Activated naive CD4-positive, alpha-beta T cell (primary cell): ENCODE data around the gene MYO10.
A peak's percentile ranks its signal among the peaks of the same experiment; 100 is the strongest.
"Not testable (repeated sequence)": the region's sequence is repeated elsewhere in the genome, so short reads cannot be mapped to it uniquely, and the experiment has no call there.

Experiments used
- DNase-seq, 4 experiments: peaks; one replicate each; lab custom pipeline; 2025; lab: John Stamatoyannopoulos, UW

Gene MYO10

GRCh38 chr5:16781828-16782626, 154.1 kb downstream of the MYO10 start:
- no peak for DNase-seq

GRCh38 chr5:16780325-16780724, 155.8 kb downstream of the MYO10 start:
- DNase-seq = no peak

GRCh38 chr5:16777432-16777831, 158.7 kb downstream of the MYO10 start:
- DNase-seq = no peak

- no peak for DNase-seq
Observed at GRCh38 chr5:16776611-16777251, 159.4 kb downstream of the MYO10 start.

- no peak for DNase-seq
Observed at GRCh38 chr5:16774806-16775205, 161.3 kb downstream of the MYO10 start.

- no peak for DNase-seq
Observed at GRCh38 chr5:16773991-16774390, 162.1 kb downstream of the MYO10 start.

GRCh38 chr5:16772556-16772955, 163.5 kb downstream of the MYO10 start:
- DNase-seq = no peak

- no peak for DNase-seq
Observed at GRCh38 chr5:16768184-16768583, 167.9 kb downstream of the MYO10 start.

- no peak for DNase-seq
Observed at GRCh38 chr5:16763211-16763610, 172.9 kb downstream of the MYO10 start.

GRCh38 chr5:16759147-16759773, 176.8 kb downstream of the MYO10 start:
- peak in 2 of 4 experiments; percentile 13 to 14 for DNase-seq

GRCh38 chr5:16757989-16758501, 178.0 kb downstream of the MYO10 start:
- DNase-seq = no peak

GRCh38 chr5:16757577-16757976, 178.5 kb downstream of the MYO10 start:
- DNase-seq = not testable (repeated sequence)

GRCh38 chr5:16757146-16757545, 178.9 kb downstream of the MYO10 start:
- no peak for DNase-seq

GRCh38 chr5:16756692-16757091, 179.4 kb downstream of the MYO10 start:
- DNase-seq = no peak

- no peak for DNase-seq
Observed at GRCh38 chr5:16755641-16756040, 180.4 kb downstream of the MYO10 start.

- no peak for DNase-seq
Observed at GRCh38 chr5:16754601-16755000, 181.5 kb downstream of the MYO10 start.

GRCh38 chr5:16754086-16754485, 182.0 kb downstream of the MYO10 start:
- no peak for DNase-seq

- no peak for DNase-seq
Observed at GRCh38 chr5:16750445-16750844, 185.6 kb downstream of the MYO10 start.

- DNase-seq = no peak
Observed at GRCh38 chr5:16749626-16750025, 186.5 kb downstream of the MYO10 start.

GRCh38 chr5:16744164-16744880, 191.8 kb downstream of the MYO10 start:
- DNase-seq = no peak

- no peak for DNase-seq
Observed at GRCh38 chr5:16742938-16743337, 193.2 kb downstream of the MYO10 start.

GRCh38 chr5:16740811-16741392, 195.2 kb downstream of the MYO10 start:
- DNase-seq = no peak
